ENCODE measurements around the gene ZSWIM3. TPM values are rescaled to one million over a fixed set of nuclear protein-coding genes. Genes with fewer than 3 reads are reported as not detected.

ZSWIM3 gene
- total and polyA plus RNA-seq, 2 of the 13 experiments (the other 11 are each of a cell fraction or from before 2014, with no cell fraction given) = 5.2 to 5.8 TPM

DNA sequence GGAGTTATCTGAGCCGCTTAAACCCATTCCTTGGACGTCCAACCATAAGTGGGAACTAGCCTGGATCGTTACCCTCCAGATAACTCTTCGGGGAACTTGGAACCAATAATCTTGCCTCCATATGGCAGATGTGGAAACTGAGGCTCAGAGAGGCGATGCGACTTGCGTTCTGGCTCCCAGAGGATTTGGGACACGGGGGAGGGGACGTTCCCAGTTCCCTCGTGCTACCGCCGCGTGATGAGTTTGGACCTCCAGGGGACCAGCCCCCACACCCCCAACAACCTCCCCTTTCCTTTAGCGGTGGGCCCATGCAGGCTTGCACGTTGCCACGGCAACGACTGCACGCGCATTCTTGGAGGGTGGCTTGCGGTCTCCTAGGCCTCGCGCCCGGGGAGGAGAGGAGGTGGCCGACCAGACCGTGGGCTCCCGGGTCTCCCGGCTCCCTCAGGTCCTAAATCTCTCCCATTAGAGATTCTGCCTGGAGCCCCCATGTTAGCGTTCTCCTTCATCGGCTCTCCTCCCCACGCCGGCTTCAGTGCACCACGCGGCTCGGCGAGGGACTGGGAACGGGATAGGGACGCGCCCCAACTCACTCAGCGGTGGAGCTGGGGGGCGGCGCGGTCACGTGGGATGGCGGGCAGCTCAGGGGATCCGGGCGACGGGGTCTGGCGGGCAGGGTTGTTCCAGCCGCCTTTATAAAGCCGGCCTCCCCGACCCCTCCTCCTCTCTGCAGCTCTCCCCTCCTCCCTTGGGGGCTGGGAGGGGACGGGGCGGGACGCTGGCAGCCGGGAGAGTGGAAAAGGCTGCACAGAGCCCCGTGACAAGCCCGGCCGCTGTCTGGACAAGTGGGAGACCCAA, 54.3 kb downstream of the ZSWIM3 start, which contains the start of gene PLTP (continued):
- TF ChIP-seq NFATC3 (CRISPR knock-in tag; IDR thresholded peaks at IDR 0.05) (no peak), POLR2AphosphoS5 (IDR thresholded peaks at IDR 0.05; ENCODE audit: low read depth, low read length) (peak; percentile 43; the same call in 1 of the 2 replicates), ZFP41 (CRISPR knock-in tag; IDR thresholded peaks at IDR 0.05; ENCODE audit: borderline replicate concordance) (no peak; the same call in 1 of the 2 replicates), PHF21A (CRISPR knock-in tag; IDR thresholded peaks at IDR 0.05) (no peak), KLF6 (CRISPR knock-in tag; IDR thresholded peaks at IDR 0.05) (no peak), ZBTB42 (CRISPR knock-in tag; IDR thresholded peaks at IDR 0.05) (no peak), ATAD3A (CRISPR knock-in tag; IDR thresholded peaks at IDR 0.05) (no peak), ZNF543 (CRISPR knock-in tag; IDR thresholded peaks at IDR 0.05) (0 out of 2 replicates have a peak, but pooled peaks have one; percentile 23), RARG (CRISPR knock-in tag; IDR thresholded peaks at IDR 0.05; ENCODE audit: low read depth) (no peak), REXO4 (CRISPR knock-in tag; IDR thresholded peaks at IDR 0.05; ENCODE audit: borderline replicate concordance) (no peak), ZNF264 (CRISPR knock-in tag; IDR thresholded peaks at IDR 0.05) (no peak), SATB2 (CRISPR knock-in tag; IDR thresholded peaks at IDR 0.05) (no peak), ZNF326 (CRISPR knock-in tag; IDR thresholded peaks at IDR 0.05; ENCODE audit: borderline replicate concordance) (no peak), MBD4 (IDR thresholded peaks at IDR 0.05; ENCODE audit: borderline replicate concordance, low read length) (no peak), RCOR2 (CRISPR knock-in tag; IDR thresholded peaks at IDR 0.05) (no peak), ZNF878 (CRISPR knock-in tag; IDR thresholded peaks at IDR 0.05) (no peak)
- TF ChIP-seq, protein P1, sequence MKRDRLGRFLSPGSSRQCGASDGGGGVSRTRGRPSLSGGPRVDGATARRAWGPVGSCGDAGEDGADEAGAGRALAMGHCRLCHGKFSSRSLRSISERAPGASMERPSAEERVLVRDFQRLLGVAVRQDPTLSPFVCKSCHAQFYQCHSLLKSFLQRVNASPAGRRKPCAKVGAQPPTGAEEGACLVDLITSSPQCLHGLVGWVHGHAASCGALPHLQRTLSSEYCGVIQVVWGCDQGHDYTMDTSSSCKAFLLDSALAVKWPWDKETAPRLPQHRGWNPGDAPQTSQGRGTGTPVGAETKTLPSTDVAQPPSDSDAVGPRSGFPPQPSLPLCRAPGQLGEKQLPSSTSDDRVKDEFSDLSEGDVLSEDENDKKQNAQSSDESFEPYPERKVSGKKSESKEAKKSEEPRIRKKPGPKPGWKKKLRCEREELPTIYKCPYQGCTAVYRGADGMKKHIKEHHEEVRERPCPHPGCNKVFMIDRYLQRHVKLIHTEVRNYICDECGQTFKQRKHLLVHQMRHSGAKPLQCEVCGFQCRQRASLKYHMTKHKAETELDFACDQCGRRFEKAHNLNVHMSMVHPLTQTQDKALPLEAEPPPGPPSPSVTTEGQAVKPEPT (CRISPR knock-in tag; IDR thresholded peaks at IDR 0.05; ENCODE audit: low read depth) = no peak
- TF ChIP-seq, protein P2, sequence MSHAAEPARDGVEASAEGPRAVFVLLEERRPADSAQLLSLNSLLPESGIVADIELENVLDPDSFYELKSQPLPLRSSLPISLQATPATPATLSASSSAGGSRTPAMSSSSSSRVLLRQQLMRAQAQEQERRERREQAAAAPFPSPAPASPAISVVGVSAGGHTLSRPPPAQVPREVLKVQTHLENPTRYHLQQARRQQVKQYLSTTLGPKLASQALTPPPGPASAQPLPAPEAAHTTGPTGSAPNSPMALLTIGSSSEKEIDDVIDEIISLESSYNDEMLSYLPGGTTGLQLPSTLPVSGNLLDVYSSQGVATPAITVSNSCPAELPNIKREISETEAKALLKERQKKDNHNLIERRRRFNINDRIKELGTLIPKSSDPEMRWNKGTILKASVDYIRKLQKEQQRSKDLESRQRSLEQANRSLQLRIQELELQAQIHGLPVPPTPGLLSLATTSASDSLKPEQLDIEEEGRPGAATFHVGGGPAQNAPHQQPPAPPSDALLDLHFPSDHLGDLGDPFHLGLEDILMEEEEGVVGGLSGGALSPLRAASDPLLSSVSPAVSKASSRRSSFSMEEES (CRISPR knock-in tag; IDR thresholded peaks at IDR 0.05) = peak; percentile 15; the same call in 1 of the 2 replicates
- TF ChIP-seq, protein P3, sequence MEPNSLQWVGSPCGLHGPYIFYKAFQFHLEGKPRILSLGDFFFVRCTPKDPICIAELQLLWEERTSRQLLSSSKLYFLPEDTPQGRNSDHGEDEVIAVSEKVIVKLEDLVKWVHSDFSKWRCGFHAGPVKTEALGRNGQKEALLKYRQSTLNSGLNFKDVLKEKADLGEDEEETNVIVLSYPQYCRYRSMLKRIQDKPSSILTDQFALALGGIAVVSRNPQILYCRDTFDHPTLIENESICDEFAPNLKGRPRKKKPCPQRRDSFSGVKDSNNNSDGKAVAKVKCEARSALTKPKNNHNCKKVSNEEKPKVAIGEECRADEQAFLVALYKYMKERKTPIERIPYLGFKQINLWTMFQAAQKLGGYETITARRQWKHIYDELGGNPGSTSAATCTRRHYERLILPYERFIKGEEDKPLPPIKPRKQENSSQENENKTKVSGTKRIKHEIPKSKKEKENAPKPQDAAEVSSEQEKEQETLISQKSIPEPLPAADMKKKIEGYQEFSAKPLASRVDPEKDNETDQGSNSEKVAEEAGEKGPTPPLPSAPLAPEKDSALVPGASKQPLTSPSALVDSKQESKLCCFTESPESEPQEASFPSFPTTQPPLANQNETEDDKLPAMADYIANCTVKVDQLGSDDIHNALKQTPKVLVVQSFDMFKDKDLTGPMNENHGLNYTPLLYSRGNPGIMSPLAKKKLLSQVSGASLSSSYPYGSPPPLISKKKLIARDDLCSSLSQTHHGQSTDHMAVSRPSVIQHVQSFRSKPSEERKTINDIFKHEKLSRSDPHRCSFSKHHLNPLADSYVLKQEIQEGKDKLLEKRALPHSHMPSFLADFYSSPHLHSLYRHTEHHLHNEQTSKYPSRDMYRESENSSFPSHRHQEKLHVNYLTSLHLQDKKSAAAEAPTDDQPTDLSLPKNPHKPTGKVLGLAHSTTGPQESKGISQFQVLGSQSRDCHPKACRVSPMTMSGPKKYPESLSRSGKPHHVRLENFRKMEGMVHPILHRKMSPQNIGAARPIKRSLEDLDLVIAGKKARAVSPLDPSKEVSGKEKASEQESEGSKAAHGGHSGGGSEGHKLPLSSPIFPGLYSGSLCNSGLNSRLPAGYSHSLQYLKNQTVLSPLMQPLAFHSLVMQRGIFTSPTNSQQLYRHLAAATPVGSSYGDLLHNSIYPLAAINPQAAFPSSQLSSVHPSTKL (CRISPR knock-in tag; IDR thresholded peaks at IDR 0.05) = no peak; the same call in 1 of the 2 replicates
- TF ChIP-seq, protein P4, sequence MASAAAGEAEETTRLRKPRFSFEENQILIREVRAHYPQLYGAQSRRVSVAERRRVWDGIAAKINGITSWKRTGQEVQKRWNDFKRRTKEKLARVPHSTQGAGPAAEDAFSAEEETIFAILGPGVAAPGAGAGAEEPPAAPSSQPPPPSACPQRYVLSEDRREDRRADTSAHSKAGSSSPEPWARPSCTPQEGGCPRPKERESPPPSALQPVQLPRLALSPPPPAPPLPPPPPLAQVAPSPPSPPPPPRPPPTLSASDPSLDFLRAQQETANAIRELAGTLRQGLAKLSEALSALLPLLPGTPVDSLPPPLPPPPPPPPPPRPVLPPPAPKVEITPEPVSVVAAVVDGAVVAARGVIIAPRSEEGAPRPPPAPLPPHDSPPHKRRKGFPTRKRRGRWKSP (CRISPR knock-in tag; IDR thresholded peaks at IDR 0.05) = no peak

All from HepG2 (cell line).